Endothelial cell of umbilical vein (primary cell): ENCODE results near the gene PDCD1LG2.

Experiments
- CTCF ChIP-seq, 2 donors: IDR thresholded peaks; 1 replicate in 1 of 2; 2 replicates in 1 of 2; pipeline ENCODE4 v1.5.1; 2011; ENCODE audit warnings: low read length in 2 of 2, mild to moderate bottlenecking in 2 of 2, moderate library complexity in 2 of 2, control low read depth in 1 of 2, inconsistent platforms in 1 of 2, low read depth in 1 of 2; ENCODE audit not compliant: insufficient read depth in 1 of 2; ENCODE audit errors: extremely low read depth in 1 of 2
- EZH2 ChIP-seq: IDR thresholded peaks from 2 replicates; pipeline ENCODE4 v1.6.1; 2012; ENCODE audit warnings: borderline replicate concordance, low read depth, mild to moderate bottlenecking, moderate library complexity, low read length, inconsistent platforms; ENCODE audit not compliant: severe bottlenecking
- JUN ChIP-seq: IDR thresholded peaks from 2 replicates; pipeline ENCODE4 v1.6.1; 2011; ENCODE audit warnings: borderline replicate concordance, low read depth; ENCODE audit not compliant: insufficient read length, insufficient read depth
- MAX ChIP-seq: IDR thresholded peaks from 2 replicates; pipeline ENCODE4 v1.6.1; 2011; ENCODE audit not compliant: insufficient read depth, insufficient read length
- POLR2A ChIP-seq: IDR thresholded peaks from 2 replicates; pipeline ENCODE4 v1.6.1; 2012; ENCODE audit warnings: low read depth, mild to moderate bottlenecking, control low read depth, low read length

GRCh38 chr9:5609226-5609596 is 98.9 kb downstream of the PDCD1LG2 start:
- TF ChIP-seq CTCF (IDR thresholded peaks at IDR 0.05; ENCODE audit: extremely low read depth in 1 of 2, insufficient read depth in 1 of 2, low read depth in 1 of 2, low read length in 2 of 2), result no peak
- no peak for TF ChIP-seq MAX
- TF ChIP-seq POLR2A, result no peak
- TF ChIP-seq EZH2, result no peak
- TF ChIP-seq JUN, result no peak
